SK-N-SH treated with all-trans-retinoic acid at 6 μM for 48 hours (cell line): ENCODE measurements around the gene ULK4.

Experiments used
- ARNTL ChIP-seq: fragments of 450-650 bp; formaldehyde crosslinking; IDR thresholded peaks from 2 replicates; pipeline ENCODE4 v1.5.0; 2020; ENCODE audit warnings: low read depth, mild to moderate bottlenecking, moderate library complexity, borderline replicate concordance
- CSDC2 ChIP-seq: fragments of 250-450 bp; sonication (Bioruptor Pico); IDR thresholded peaks from 2 replicates; pipeline ENCODE4 v1.5.0; 2020; ENCODE audit warnings: mild to moderate bottlenecking, moderate library complexity
- TOX ChIP-seq: fragments of 250-450 bp; sonication (Bioruptor Pico); IDR thresholded peaks from 2 replicates; pipeline ENCODE4 v1.8.0; 2021; ENCODE audit warnings: mild to moderate bottlenecking, moderate library complexity, borderline replicate concordance

DNA sequence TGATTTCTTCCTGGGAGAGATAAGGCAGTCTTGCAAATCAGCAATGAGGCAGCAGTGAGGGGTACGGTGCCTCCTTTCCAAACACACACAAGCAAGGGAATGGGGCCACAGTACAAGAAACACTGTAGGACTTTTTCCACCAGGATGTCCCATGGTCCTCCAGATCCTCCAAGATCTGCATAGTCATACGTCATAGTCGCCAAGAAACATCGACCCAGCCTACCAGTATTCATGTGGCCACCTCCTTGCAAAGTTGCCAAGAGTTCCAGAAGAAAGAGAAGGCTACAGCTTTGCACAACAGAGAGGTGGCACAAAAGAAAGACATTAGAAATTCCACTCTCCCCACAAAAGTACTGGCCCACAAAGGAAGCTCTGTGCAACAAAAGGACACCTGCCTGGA is 504.7 kb downstream of the ULK4 start:
- TF ChIP-seq ARNTL (CRISPR knock-in tag) = no peak
- no peak for TF ChIP-seq TOX
- no peak for TF ChIP-seq CSDC2 (CRISPR knock-in tag)
